HepG2 (cell line): ENCODE data around the gene DACT2. TPM values are rescaled to one million over a fixed set of nuclear protein-coding genes. Genes with fewer than 3 reads are reported as not detected.

ENCODE experiments used
- AGO2 ChIP-seq: fragments of 200-400 bp; formaldehyde crosslinking; optimal IDR thresholded peaks from 2 replicates; pipeline ENCODE3; 2017; ENCODE audit warnings: mild to moderate bottlenecking, low read depth, low read length, moderate library complexity
- CC2D1A ChIP-seq: sonication (generic); formaldehyde crosslinking; IDR thresholded peaks from 2 replicates; pipeline ENCODE4 v1.8.1; 2023; ENCODE audit warnings: mild to moderate bottlenecking, missing genetic modification reagents
- CCAR2 ChIP-seq: fragments of 200-400 bp; formaldehyde crosslinking; optimal IDR thresholded peaks from 2 replicates; pipeline ENCODE3; 2018; ENCODE audit warnings: low read depth, mild to moderate bottlenecking, low read length, moderate library complexity
- CHCHD3 ChIP-seq: sonication (generic); formaldehyde crosslinking; IDR thresholded peaks from 2 replicates; pipeline ENCODE4 v1.8.0; 2022; ENCODE audit warnings: mild to moderate bottlenecking, missing genetic modification reagents, moderate library complexity
- FOXO1 ChIP-seq: sonication (generic); formaldehyde crosslinking; IDR thresholded peaks from 2 replicates; pipeline ENCODE4 v1.4.0; 2020; ENCODE audit warnings: missing genetic modification reagents
- GABPB1 ChIP-seq: IDR thresholded peaks from 2 replicates; pipeline ENCODE4 v1.6.1; 2016; ENCODE audit warnings: mild to moderate bottlenecking, missing genetic modification reagents, moderate library complexity, missing compliant biosample characterization
- HDAC6 ChIP-seq: fragments of 200-600 bp; sonication (generic); IDR thresholded peaks from 2 replicates; pipeline ENCODE4 v1.7.0; 2017; ENCODE audit warnings: mild to moderate bottlenecking, antibody characterized with exemption, low read length, low read depth
- HNRNPH1 ChIP-seq: fragments of 200-400 bp; formaldehyde crosslinking; optimal IDR thresholded peaks from 2 replicates; pipeline ENCODE3; 2017; ENCODE audit warnings: mild to moderate bottlenecking, low read depth, low read length
- KAT7 ChIP-seq: IDR thresholded peaks from 2 replicates; pipeline ENCODE4 v1.6.1; 2018; ENCODE audit warnings: borderline replicate concordance, missing compliant biosample characterization
- NFE2 ChIP-seq: sonication (generic); formaldehyde crosslinking; IDR thresholded peaks from 2 replicates; pipeline ENCODE4 v1.4.0; 2020; ENCODE audit warnings: missing genetic modification reagents
- NRL ChIP-seq: sonication (generic); formaldehyde crosslinking; IDR thresholded peaks from 2 replicates; pipeline ENCODE4 v1.5.0; 2020; ENCODE audit warnings: missing genetic modification reagents, mild to moderate bottlenecking, moderate library complexity, borderline replicate concordance
- PAF1 ChIP-seq: IDR thresholded peaks from 2 replicates; pipeline ENCODE4 v1.6.1; 2016; ENCODE audit warnings: missing genetic modification reagents, missing compliant biosample characterization
- PTBP1 ChIP-seq: fragments of 200-400 bp; formaldehyde crosslinking; IDR thresholded peaks from 2 replicates; pipeline ENCODE4 v1.6.1; 2018; ENCODE audit warnings: low read length, low read depth; ENCODE audit not compliant: poor library complexity, severe bottlenecking
- RFX5 ChIP-seq: IDR thresholded peaks from 2 replicates; pipeline ENCODE4 v1.6.1; 2011; ENCODE audit warnings: low read depth, low read length, improper control_type of control experiment
- SRY ChIP-seq: sonication (generic); formaldehyde crosslinking; IDR thresholded peaks from 2 replicates; pipeline ENCODE4 v1.8.0; 2022; ENCODE audit warnings: mild to moderate bottlenecking, missing genetic modification reagents
- ZBTB7A ChIP-seq: sonication (generic); formaldehyde crosslinking; IDR thresholded peaks from 2 replicates; pipeline ENCODE4 v1.8.0; 2022; ENCODE audit warnings: mild to moderate bottlenecking, missing genetic modification reagents
- ZKSCAN1 ChIP-seq: fragments of 150-350 bp; IDR thresholded peaks from 2 replicates; pipeline ENCODE4 v1.6.1; 2014; ENCODE audit warnings: low read length
- ZKSCAN5 ChIP-seq: sonication (generic); formaldehyde crosslinking; IDR thresholded peaks from 2 replicates; pipeline ENCODE4 v1.5.1; 2020; ENCODE audit warnings: mild to moderate bottlenecking, missing genetic modification reagents
- ZNF326 ChIP-seq: sonication (generic); formaldehyde crosslinking; IDR thresholded peaks from 2 replicates; pipeline ENCODE4 v1.4.0; 2020; ENCODE audit warnings: missing genetic modification reagents, borderline replicate concordance
- ZNF749 ChIP-seq: sonication (generic); formaldehyde crosslinking; IDR thresholded peaks from 2 replicates; pipeline ENCODE4 v1.8.0; 2022; ENCODE audit warnings: mild to moderate bottlenecking, missing genetic modification reagents, moderate library complexity, borderline replicate concordance
- ZSCAN22 ChIP-seq: sonication (generic); formaldehyde crosslinking; IDR thresholded peaks from 2 replicates; pipeline ENCODE4 v1.4.0; 2020; ENCODE audit warnings: mild to moderate bottlenecking, missing genetic modification reagents
- polyA plus RNA-seq, 8 experiments: library from polyadenylated mRNA; depleted of rRNA in 3 of 8; stranded (reverse) in 7 of 8; unstranded in 1 of 8; fragments of >200 nt; fragmentation: Illumina TruSeq in 4 of 8; extraction: Trizol in 4 of 8; gene quantifications; 2 replicates each; pipeline versions ENCODE4 v1.2.1 to v1.2.3, GENCODE V29; 2011 to 2016; ENCODE audit warnings: low read depth in 4 of 8, missing spikeins in 1 of 8, mixed read lengths in 1 of 8; ENCODE audit not compliant: insufficient read depth in 1 of 8
- total RNA-seq, 5 experiments: library from RNA; depleted of rRNA; stranded (reverse); fragments of >200 nt; fragmentation: Illumina TruSeq; extraction: Trizol; gene quantifications; 2 replicates each; pipeline ENCODE4 v1.2.3, GENCODE V29; 2016; ENCODE audit warnings: low read depth in 1 of 5
- TF ChIP-seq, protein P1 (sequence below): sonication (generic); formaldehyde crosslinking; IDR thresholded peaks from 2 replicates; pipeline ENCODE4 v1.5.0; 2020; ENCODE audit warnings: mild to moderate bottlenecking, missing genetic modification reagents, borderline replicate concordance
- TF ChIP-seq, protein P2 (sequence below): sonication (generic); formaldehyde crosslinking; conservative IDR thresholded peaks from 2 replicates; pipeline ENCODE4 v1.5.0; 2020; ENCODE audit warnings: missing genetic modification reagents
- TF ChIP-seq, protein P3 (sequence below): sonication (generic); formaldehyde crosslinking; IDR thresholded peaks from 2 replicates; pipeline ENCODE4 v1.5.0; 2020; ENCODE audit warnings: mild to moderate bottlenecking, missing genetic modification reagents, moderate library complexity

Gene DACT2
- total and polyA plus RNA-seq, 2 of the 13 experiments (the other 11 are each of a cell fraction or from before 2014, with no cell fraction given) = 0.15 TPM; not detected in 1

GRCh38 chr6:168301648-168302398 lies 17.8 kb downstream of the DACT2 start (continued):
- TF ChIP-seq, protein P1, sequence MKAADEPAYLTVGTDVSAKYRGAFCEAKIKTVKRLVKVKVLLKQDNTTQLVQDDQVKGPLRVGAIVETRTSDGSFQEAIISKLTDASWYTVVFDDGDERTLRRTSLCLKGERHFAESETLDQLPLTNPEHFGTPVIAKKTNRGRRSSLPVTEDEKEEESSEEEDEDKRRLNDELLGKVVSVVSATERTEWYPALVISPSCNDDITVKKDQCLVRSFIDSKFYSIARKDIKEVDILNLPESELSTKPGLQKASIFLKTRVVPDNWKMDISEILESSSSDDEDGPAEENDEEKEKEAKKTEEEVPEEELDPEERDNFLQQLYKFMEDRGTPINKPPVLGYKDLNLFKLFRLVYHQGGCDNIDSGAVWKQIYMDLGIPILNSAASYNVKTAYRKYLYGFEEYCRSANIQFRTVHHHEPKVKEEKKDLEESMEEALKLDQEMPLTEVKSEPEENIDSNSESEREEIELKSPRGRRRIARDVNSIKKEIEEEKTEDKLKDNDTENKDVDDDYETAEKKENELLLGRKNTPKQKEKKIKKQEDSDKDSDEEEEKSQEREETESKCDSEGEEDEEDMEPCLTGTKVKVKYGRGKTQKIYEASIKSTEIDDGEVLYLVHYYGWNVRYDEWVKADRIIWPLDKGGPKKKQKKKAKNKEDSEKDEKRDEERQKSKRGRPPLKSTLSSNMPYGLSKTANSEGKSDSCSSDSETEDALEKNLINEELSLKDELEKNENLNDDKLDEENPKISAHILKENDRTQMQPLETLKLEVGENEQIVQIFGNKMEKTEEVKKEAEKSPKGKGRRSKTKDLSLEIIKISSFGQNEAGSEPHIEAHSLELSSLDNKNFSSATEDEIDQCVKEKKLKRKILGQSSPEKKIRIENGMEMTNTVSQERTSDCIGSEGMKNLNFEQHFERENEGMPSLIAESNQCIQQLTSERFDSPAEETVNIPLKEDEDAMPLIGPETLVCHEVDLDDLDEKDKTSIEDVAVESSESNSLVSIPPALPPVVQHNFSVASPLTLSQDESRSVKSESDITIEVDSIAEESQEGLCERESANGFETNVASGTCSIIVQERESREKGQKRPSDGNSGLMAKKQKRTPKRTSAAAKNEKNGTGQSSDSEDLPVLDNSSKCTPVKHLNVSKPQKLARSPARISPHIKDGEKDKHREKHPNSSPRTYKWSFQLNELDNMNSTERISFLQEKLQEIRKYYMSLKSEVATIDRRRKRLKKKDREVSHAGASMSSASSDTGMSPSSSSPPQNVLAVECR = peak; percentile 66; the same call in 1 of the 2 replicates
- TF ChIP-seq GABPB1 (CRISPR knock-in tag) = peak; percentile 60
- TF ChIP-seq ZNF749 = no peak
- TF ChIP-seq HDAC6 = no peak
- TF ChIP-seq CC2D1A = no peak
- TF ChIP-seq ZKSCAN5 (CRISPR knock-in tag) = no peak
- TF ChIP-seq HNRNPH1 = no peak
- TF ChIP-seq AGO2 = no peak
- TF ChIP-seq NRL = no peak; the same call in 1 of the 2 replicates
- no peak for TF ChIP-seq PTBP1
- no peak for TF ChIP-seq CHCHD3 (CRISPR knock-in tag)
- TF ChIP-seq, protein P2, sequence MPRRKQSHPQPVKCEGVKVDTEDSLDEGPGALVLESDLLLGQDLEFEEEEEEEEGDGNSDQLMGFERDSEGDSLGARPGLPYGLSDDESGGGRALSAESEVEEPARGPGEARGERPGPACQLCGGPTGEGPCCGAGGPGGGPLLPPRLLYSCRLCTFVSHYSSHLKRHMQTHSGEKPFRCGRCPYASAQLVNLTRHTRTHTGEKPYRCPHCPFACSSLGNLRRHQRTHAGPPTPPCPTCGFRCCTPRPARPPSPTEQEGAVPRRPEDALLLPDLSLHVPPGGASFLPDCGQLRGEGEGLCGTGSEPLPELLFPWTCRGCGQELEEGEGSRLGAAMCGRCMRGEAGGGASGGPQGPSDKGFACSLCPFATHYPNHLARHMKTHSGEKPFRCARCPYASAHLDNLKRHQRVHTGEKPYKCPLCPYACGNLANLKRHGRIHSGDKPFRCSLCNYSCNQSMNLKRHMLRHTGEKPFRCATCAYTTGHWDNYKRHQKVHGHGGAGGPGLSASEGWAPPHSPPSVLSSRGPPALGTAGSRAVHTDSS (CRISPR knock-in tag) = no peak
- TF ChIP-seq ZBTB7A (CRISPR knock-in tag) = no peak; the same call in 1 of the 2 replicates
- peak; percentile 94 for TF ChIP-seq FOXO1 (CRISPR knock-in tag)
- TF ChIP-seq, protein P3, sequence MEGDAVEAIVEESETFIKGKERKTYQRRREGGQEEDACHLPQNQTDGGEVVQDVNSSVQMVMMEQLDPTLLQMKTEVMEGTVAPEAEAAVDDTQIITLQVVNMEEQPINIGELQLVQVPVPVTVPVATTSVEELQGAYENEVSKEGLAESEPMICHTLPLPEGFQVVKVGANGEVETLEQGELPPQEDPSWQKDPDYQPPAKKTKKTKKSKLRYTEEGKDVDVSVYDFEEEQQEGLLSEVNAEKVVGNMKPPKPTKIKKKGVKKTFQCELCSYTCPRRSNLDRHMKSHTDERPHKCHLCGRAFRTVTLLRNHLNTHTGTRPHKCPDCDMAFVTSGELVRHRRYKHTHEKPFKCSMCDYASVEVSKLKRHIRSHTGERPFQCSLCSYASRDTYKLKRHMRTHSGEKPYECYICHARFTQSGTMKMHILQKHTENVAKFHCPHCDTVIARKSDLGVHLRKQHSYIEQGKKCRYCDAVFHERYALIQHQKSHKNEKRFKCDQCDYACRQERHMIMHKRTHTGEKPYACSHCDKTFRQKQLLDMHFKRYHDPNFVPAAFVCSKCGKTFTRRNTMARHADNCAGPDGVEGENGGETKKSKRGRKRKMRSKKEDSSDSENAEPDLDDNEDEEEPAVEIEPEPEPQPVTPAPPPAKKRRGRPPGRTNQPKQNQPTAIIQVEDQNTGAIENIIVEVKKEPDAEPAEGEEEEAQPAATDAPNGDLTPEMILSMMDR (CRISPR knock-in tag) = peak; percentile 18; the same call in 1 of the 2 replicates
- no peak for TF ChIP-seq CCAR2
- TF ChIP-seq SRY (CRISPR knock-in tag) = no peak; the same call in 1 of the 2 replicates
- no peak for TF ChIP-seq ZKSCAN1
- TF ChIP-seq PAF1 = no peak
- TF ChIP-seq ZNF326 = no peak
- peak; percentile 22; the same call in 1 of the 2 replicates for TF ChIP-seq RFX5
- no peak for TF ChIP-seq ZSCAN22 (CRISPR knock-in tag)
- TF ChIP-seq NFE2 (CRISPR knock-in tag) = no peak
- peak; percentile 71; the same call in 1 of the 2 replicates for TF ChIP-seq KAT7 (CRISPR knock-in tag)
